Bronchial smooth muscle cell (primary cell): ENCODE data around the gene TENT5C. TPM values are rescaled to one million over a fixed set of nuclear protein-coding genes. Genes with fewer than 3 reads are reported as not detected.

Experiments
- total RNA-seq: library from RNA; depleted of rRNA; stranded (reverse); fragments of >200 nt; gene quantifications from 2 replicates; pipeline ENCODE4 v1.2.1, GENCODE V29; 2014

Gene TENT5C
- 0.32 and 1.4 TPM in 2 replicates for total RNA-seq

GRCh38 chr1:117605774-117606648 lies at the start of gene TENT5C:
TENT5C (plus strand) TSS chr1:117606048; CDS start chr1:117622869, 16,821 bp downstream.

Other genes with a start within 250 kb of the TENT5C start
- gene MAN1A2, start 238.6 kb upstream of the TENT5C start, total RNA-seq = 40.7 and 50.1 TPM in 2 replicates